HFFc6 (cell line): Measurements from ENCODE around the gene FAM83E. TPM values are rescaled to one million over a fixed set of nuclear protein-coding genes. Genes with fewer than 3 reads are reported as not detected.
"Not testable (repeated sequence)": the region's sequence is repeated elsewhere in the genome, so short reads cannot be mapped to it uniquely, and the experiment has no call there.

Experiments
- DNase-seq: peaks from one replicate; pipeline ENCODE4 v3.0.0-alpha.2; 2018
- H3K27ac Mint-ChIP-seq: 2 replicates; pipeline ENCODE4 v1.8.0; 2020; ENCODE audit warnings: mild to moderate bottlenecking, mixed read lengths
- H3K27me3 Mint-ChIP-seq: 2 replicates; pipeline ENCODE4 v1.8.0; 2021; ENCODE audit warnings: mild to moderate bottlenecking, moderate library complexity, mixed read lengths; ENCODE audit not compliant: insufficient read depth
- H3K36me3 Mint-ChIP-seq: 2 replicates; pipeline ENCODE4 v1.8.0; 2021; ENCODE audit warnings: low read depth, mixed read lengths
- H3K4me1 Mint-ChIP-seq: 2 replicates; pipeline ENCODE4 v1.8.0; 2020; ENCODE audit warnings: low read depth, mixed read lengths
- H3K4me3 Mint-ChIP-seq: 2 replicates; pipeline ENCODE4 v1.8.0; 2020; ENCODE audit warnings: mild to moderate bottlenecking, moderate library complexity, mixed read lengths
- H3K9me3 Mint-ChIP-seq: 2 replicates; pipeline ENCODE4 v1.8.0; 2020; ENCODE audit warnings: mild to moderate bottlenecking, mixed read lengths
- CTCF ChIP-seq: fragments of 200-600 bp; sonication (generic); IDR thresholded peaks from 2 replicates; pipeline ENCODE4 v1.5.0; 2021; ENCODE audit warnings: antibody characterized with exemption, mild to moderate bottlenecking
- total RNA-seq, 6 experiments: library from RNA; stranded (reverse); fragmentation: NEBNext Ultra II Directional; extraction: Animal tissue kit (Norgen Biotek cat#: 25700); gene quantifications; 2 replicates in 1 of 6; 3 replicates in 5 of 6; pipeline ENCODE4 v1.2.3, GENCODE V29; 2021

FAM83E gene
- total RNA-seq, 6 experiments from 2014 or later: 0.23 to 0.99 (median 0.54) TPM

GRCh38 chr19:48659768-48660167 lies 44.9 kb upstream of the FAM83E start:
- Mint-ChIP-seq H3K9me3 (no peaks in the 10 kb centered on the region), H3K27ac (no peak overlapping the region), H3K27me3 (no peaks in the 10 kb centered on the region), H3K4me1 (peaks cover 20% of the 10 kb centered on the region), H3K4me3 (no peak overlapping the region), H3K36me3 (no peaks in the 10 kb centered on the region)
- no peak for TF ChIP-seq CTCF
- DNase-seq: no peak

GRCh38 chr19:48658483-48658882 lies 43.6 kb upstream of the FAM83E start:
- no peak for TF ChIP-seq CTCF
- H3K9me3 Mint-ChIP-seq: no peaks in the 10 kb centered on the region
- DNase-seq: no peak
- no peaks in the 10 kb centered on the region for H3K36me3 Mint-ChIP-seq
- H3K27ac Mint-ChIP-seq: no peak overlapping the region
- H3K27me3 Mint-ChIP-seq: no peaks in the 10 kb centered on the region; the same call in 1 of the 2 replicates
- H3K4me3 Mint-ChIP-seq: no peak overlapping the region
- H3K4me1 Mint-ChIP-seq: peaks cover 20% of the 10 kb centered on the region

- H3K4me3 Mint-ChIP-seq, H3K27me3 Mint-ChIP-seq, H3K9me3 Mint-ChIP-seq, DNase-seq, H3K27ac Mint-ChIP-seq, H3K36me3 Mint-ChIP-seq: not testable (repeated sequence)
- H3K4me1 Mint-ChIP-seq: peaks cover 20% of the 10 kb centered on the region
Measured at GRCh38 chr19:48657828-48658227, 43.0 kb upstream of the FAM83E start.

- peaks cover 20% of the 10 kb centered on the region for H3K4me1 Mint-ChIP-seq
- H3K9me3 Mint-ChIP-seq: no peaks in the 10 kb centered on the region
- peak overlapping the region; percentile 57 for H3K27ac Mint-ChIP-seq
- no peak for TF ChIP-seq CTCF
- H3K4me3 Mint-ChIP-seq: peak overlapping the region; percentile 22
- no peaks in the 10 kb centered on the region; the same call in 1 of the 2 replicates for H3K27me3 Mint-ChIP-seq
- H3K36me3 Mint-ChIP-seq: no peaks in the 10 kb centered on the region
- DNase-seq: peak; percentile 87
Measured at GRCh38 chr19:48656840-48657474, 42.1 kb upstream of the FAM83E start.

- no peak overlapping the region for H3K4me3 Mint-ChIP-seq
- no peak for TF ChIP-seq CTCF
- no peaks in the 10 kb centered on the region for H3K36me3 Mint-ChIP-seq
- H3K27me3 Mint-ChIP-seq: peaks cover 2% of the 10 kb centered on the region
- DNase-seq: no peak
- peaks cover 18% of the 10 kb centered on the region for H3K4me1 Mint-ChIP-seq
- H3K9me3 Mint-ChIP-seq: no peaks in the 10 kb centered on the region
- no peak overlapping the region for H3K27ac Mint-ChIP-seq
Measured at GRCh38 chr19:48654299-48655059, 39.6 kb upstream of the FAM83E start.

GRCh38 chr19:48651683-48652048 lies 36.8 kb upstream of the FAM83E start:
- no peaks in the 10 kb centered on the region for H3K36me3 Mint-ChIP-seq
- no peak for DNase-seq
- H3K4me1 Mint-ChIP-seq: peaks cover 16% of the 10 kb centered on the region
- no peak overlapping the region for H3K4me3 Mint-ChIP-seq
- H3K27me3 Mint-ChIP-seq: peaks cover 7% of the 10 kb centered on the region
- no peak overlapping the region for H3K27ac Mint-ChIP-seq
- TF ChIP-seq CTCF: no peak
- no peaks in the 10 kb centered on the region for H3K9me3 Mint-ChIP-seq
